ENCODE data around the gene ANAPC1. TPM values are rescaled to one million over a fixed set of nuclear protein-coding genes. Genes with fewer than 3 reads are reported as not detected.

Gene ANAPC1
- total and polyA plus RNA-seq, 8 donors: 4.9 to 200 (median 64.7) TPM

- Histone ChIP-seq H3K36me3 (peaks cover 0 to 8% (median 7%) of the 10 kb centered on the region in 4 donors), H3K9me3 (no peaks in the 10 kb centered on the region), H3K27me3 (no peaks in the 10 kb centered on the region), H3K4me3 (no peak overlapping the region), H3K27ac (peak overlapping the region; percentile 68 to 92 (median 78)), H3K4me1 (peaks cover 18 to 34% (median 26%) of the 10 kb centered on the region in 4 donors)
- intact Hi-C loops (cut with DNase I; ENCODE audit: low total_unique reads): no loop called here
- TF ChIP-seq CTCF (IDR thresholded peaks at IDR 0.05) (peak in 1 of 7 experiments; percentile 17), POLR2A (IDR thresholded peaks at IDR 0.05) (no peak), EP300 (IDR thresholded peaks at IDR 0.05) (no peak), POLR2AphosphoS5 (IDR thresholded peaks at IDR 0.05) (peak in 2 of 3 donors; percentile 68 to 86)
- 29 to 54% (median 47%) methylated on average over 8 of the region's 8 CpGs for WGBS, 5 donors
- peak; percentile 87 to 94 for DNase-seq
These were observed 36.0 kb upstream of the ANAPC1 start for GRCh38 chr2:111919794-111920608.

- H3K4me3 ChIP-seq: no peak overlapping the region
- WGBS, 5 donors: 55 to 59% (median 57%) methylated on average over 2 of the region's 2 CpGs
- H3K27me3 ChIP-seq: no peaks in the 10 kb centered on the region
- intact Hi-C loops (cut with DNase I; ENCODE audit: low total_unique reads): no loop called here
- peaks cover 0 to 8% (median 7%) of the 10 kb centered on the region in 4 donors for H3K36me3 ChIP-seq
- H3K9me3 ChIP-seq: no peaks in the 10 kb centered on the region
- TF ChIP-seq POLR2AphosphoS5 (IDR thresholded peaks at IDR 0.05) (no peak), CTCF (IDR thresholded peaks at IDR 0.05) (no peak), POLR2A (IDR thresholded peaks at IDR 0.05) (no peak), EP300 (IDR thresholded peaks at IDR 0.05) (no peak)
- H3K27ac ChIP-seq: peak overlapping the region; percentile 68 to 92 (median 78)
- H3K4me1 ChIP-seq: peaks cover 18 to 34% (median 26%) of the 10 kb centered on the region in 4 donors
- DNase-seq: no peak
These were observed 35.4 kb upstream of the ANAPC1 start for GRCh38 chr2:111919365-111919764.

- WGBS, 5 donors: 64 to 86% (median 81%) methylated on average over 1 of the region's 1 CpG
- Histone ChIP-seq H3K4me1 (peaks cover 18 to 34% (median 26%) of the 10 kb centered on the region in 4 donors), H3K4me3 (no peak overlapping the region), H3K9me3 (no peaks in the 10 kb centered on the region), H3K27ac (no peak overlapping the region), H3K27me3 (no peaks in the 10 kb centered on the region), H3K36me3 (peaks cover 0 to 8% (median 6%) of the 10 kb centered on the region in 4 donors)
- DNase-seq: peak in 1 of 2 donors; percentile 69
- intact Hi-C loops (cut with DNase I; ENCODE audit: low total_unique reads): no loop called here
- TF ChIP-seq POLR2AphosphoS5 (IDR thresholded peaks at IDR 0.05) (no peak), CTCF (IDR thresholded peaks at IDR 0.05) (no peak), EP300 (IDR thresholded peaks at IDR 0.05) (no peak), POLR2A (IDR thresholded peaks at IDR 0.05) (no peak)
These were observed 34.4 kb upstream of the ANAPC1 start for GRCh38 chr2:111918383-111918806.

- 68 to 96% (median 82%) methylated on average over 3 of the region's 3 CpGs for WGBS, 5 donors
- DNase-seq: no peak
- Histone ChIP-seq H3K4me3 (no peak overlapping the region), H3K9me3 (no peaks in the 10 kb centered on the region), H3K4me1 (peaks cover 18 to 34% (median 26%) of the 10 kb centered on the region in 4 donors), H3K36me3 (peaks cover 0 to 7% (median 2%) of the 10 kb centered on the region in 4 donors), H3K27ac (no peak overlapping the region), H3K27me3 (no peaks in the 10 kb centered on the region)
- intact Hi-C loops (cut with DNase I; ENCODE audit: low total_unique reads): no loop called here
- TF ChIP-seq POLR2AphosphoS5 (IDR thresholded peaks at IDR 0.05): no peak
- no peak for TF ChIP-seq EP300 (IDR thresholded peaks at IDR 0.05)
- no peak for TF ChIP-seq CTCF (IDR thresholded peaks at IDR 0.05)
- no peak for TF ChIP-seq POLR2A (IDR thresholded peaks at IDR 0.05)
These were observed 33.1 kb upstream of the ANAPC1 start for GRCh38 chr2:111917106-111917505.

All from stomach (tissue), 9 donors.